ENCODE data around the gene PTPRT. TPM values are rescaled to one million over a fixed set of nuclear protein-coding genes. Genes with fewer than 3 reads are reported as not detected.

PTPRT gene
- total RNA-seq, 6 donors from 2014 or later = 0.20 to 7.1 (median 3.8) TPM

DNA sequence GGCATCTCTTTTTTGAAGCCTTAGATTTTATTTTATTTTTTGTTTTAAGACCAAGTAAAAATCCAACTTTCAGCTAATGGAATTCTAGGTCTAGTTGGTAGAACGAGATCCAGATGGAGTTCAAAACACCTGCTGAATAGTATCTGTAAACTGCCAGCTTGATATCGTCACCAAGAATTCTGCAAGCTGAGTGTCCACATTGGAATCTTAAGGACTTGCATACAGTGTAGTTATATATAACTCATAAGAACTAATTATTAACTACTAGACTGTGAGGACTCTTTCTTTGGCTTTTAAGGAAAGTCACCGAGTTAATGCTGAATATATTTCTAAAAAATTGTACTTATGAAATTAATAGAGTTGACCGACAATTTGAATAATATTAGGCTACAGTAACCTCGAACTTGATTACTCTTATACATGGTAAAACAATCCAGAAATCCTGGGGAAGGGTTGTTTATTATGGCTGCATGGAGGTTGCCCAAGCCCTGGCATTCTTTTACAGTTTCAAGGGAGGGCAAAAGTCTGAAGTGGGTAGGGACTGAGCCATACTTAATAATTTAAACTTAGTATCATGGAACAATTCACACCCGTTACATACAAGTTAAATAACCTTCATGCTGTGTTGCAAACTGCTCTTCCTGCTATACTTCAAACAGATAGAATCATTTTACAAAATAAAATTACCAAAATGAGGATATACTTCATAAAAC is 553.9 kb downstream of the PTPRT start:
- no peaks in the 10 kb centered on the region for H3K9me3 ChIP-seq
- no peak overlapping the region for H3K27ac ChIP-seq
- DNase-seq (no peak), ATAC-seq (ENCODE audit: low FRiP score in 2 of 2) (peak in 1 of 2 donors; percentile 75)
- 54 to 56% methylated on average over 6 of the region's 6 CpGs for WGBS, 2 donors
- H3K4me3 ChIP-seq = no peak overlapping the region
- H3K4me1 ChIP-seq = no peaks in the 10 kb centered on the region
- no peaks in the 10 kb centered on the region for H3K27me3 ChIP-seq
- H3K36me3 ChIP-seq = no peaks in the 10 kb centered on the region
- TF ChIP-seq POLR2AphosphoS5 (IDR thresholded peaks at IDR 0.05) (no peak), CTCF (IDR thresholded peaks at IDR 0.05) (no peak), EP300 (IDR thresholded peaks at IDR 0.05) (no peak), POLR2A (IDR thresholded peaks at IDR 0.05) (no peak)

- no peaks in the 10 kb centered on the region for H3K36me3 ChIP-seq
- H3K4me1 ChIP-seq = no peaks in the 10 kb centered on the region
- no peak overlapping the region for H3K4me3 ChIP-seq
- ATAC-seq (ENCODE audit: low FRiP score in 2 of 2) (no peak), DNase-seq (no peak)
- H3K27me3 ChIP-seq = no peaks in the 10 kb centered on the region
- WGBS, 2 donors = 85 to 92% methylated on average over 2 of the region's 2 CpGs
- no peak for TF ChIP-seq POLR2A (IDR thresholded peaks at IDR 0.05)
- TF ChIP-seq EP300 (IDR thresholded peaks at IDR 0.05) = no peak
- no peak for TF ChIP-seq POLR2AphosphoS5 (IDR thresholded peaks at IDR 0.05)
- TF ChIP-seq CTCF (IDR thresholded peaks at IDR 0.05) = no peak
- H3K9me3 ChIP-seq = no peaks in the 10 kb centered on the region
- no peak overlapping the region for H3K27ac ChIP-seq
Observed at GRCh38 chr20:42634156-42634555, 555.5 kb downstream of the PTPRT start.

DNA sequence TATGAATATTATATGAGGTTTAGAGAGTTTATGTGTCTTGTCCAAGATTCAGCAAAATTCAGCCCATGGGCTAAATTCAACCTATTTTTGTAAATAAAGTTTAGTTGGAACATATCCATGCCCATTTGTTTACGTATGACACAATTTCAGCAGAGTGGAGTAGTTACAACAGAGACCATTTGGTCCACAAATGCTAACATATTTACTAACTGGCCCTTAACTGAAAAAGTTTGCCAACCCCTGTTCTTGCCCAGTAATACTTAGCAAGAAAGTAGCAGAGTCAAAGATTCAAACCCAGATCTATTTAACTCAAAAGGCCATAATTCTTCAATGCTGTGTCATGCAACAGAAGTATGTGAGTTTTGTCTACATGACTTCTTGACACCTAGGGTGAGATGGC is 561.0 kb downstream of the PTPRT start:
- Histone ChIP-seq H3K4me1 (no peaks in the 10 kb centered on the region), H3K27me3 (no peaks in the 10 kb centered on the region), H3K36me3 (no peaks in the 10 kb centered on the region), H3K9me3 (no peaks in the 10 kb centered on the region), H3K4me3 (no peak overlapping the region), H3K27ac (no peak overlapping the region)
- 42% methylated on average over 1 of the region's 1 CpG for WGBS, 2 donors
- TF ChIP-seq EP300 (IDR thresholded peaks at IDR 0.05) (no peak), POLR2AphosphoS5 (IDR thresholded peaks at IDR 0.05) (no peak), POLR2A (IDR thresholded peaks at IDR 0.05) (no peak), CTCF (IDR thresholded peaks at IDR 0.05) (no peak)
- ATAC-seq (ENCODE audit: low FRiP score in 2 of 2) (no peak), DNase-seq (no peak)

DNA sequence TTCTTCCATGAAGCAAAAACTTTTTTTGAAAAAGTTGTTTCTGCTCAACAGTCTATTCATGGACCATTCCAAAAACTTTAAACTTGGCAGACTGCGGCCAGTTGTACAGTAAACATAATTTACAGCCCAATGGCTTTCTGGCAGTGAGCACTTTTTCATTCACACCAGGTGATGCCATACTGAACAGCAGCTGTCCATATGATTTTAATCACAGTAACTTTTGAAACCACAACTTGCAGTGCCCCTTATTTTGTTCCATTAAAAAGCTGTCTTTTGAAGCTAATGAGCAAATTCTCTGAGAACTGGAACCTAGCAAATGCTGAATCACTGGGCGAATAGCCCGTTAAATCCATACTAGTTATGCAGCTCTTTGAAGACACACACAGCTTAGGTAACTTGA is 576.6 kb downstream of the PTPRT start:
- no peak for ATAC-seq (ENCODE audit: low FRiP score in 2 of 2)
- no peak for DNase-seq
- WGBS, 2 donors = 72 to 80% methylated on average over 3 of the region's 3 CpGs
- TF ChIP-seq CTCF (IDR thresholded peaks at IDR 0.05) (no peak), POLR2AphosphoS5 (IDR thresholded peaks at IDR 0.05) (no peak), EP300 (IDR thresholded peaks at IDR 0.05) (no peak), POLR2A (IDR thresholded peaks at IDR 0.05) (no peak)
- no peaks in the 10 kb centered on the region for H3K9me3 ChIP-seq
- H3K4me1 ChIP-seq = no peaks in the 10 kb centered on the region
- no peaks in the 10 kb centered on the region for H3K27me3 ChIP-seq
- no peaks in the 10 kb centered on the region for H3K36me3 ChIP-seq
- no peak overlapping the region for H3K27ac ChIP-seq
- H3K4me3 ChIP-seq = no peak overlapping the region
